ENCODE results near the gene MAPT.
"Not testable (repeated sequence)": the region's sequence is repeated elsewhere in the genome, so short reads cannot be mapped to it uniquely, and the experiment has no call there.

The MAPT gene

DNA sequence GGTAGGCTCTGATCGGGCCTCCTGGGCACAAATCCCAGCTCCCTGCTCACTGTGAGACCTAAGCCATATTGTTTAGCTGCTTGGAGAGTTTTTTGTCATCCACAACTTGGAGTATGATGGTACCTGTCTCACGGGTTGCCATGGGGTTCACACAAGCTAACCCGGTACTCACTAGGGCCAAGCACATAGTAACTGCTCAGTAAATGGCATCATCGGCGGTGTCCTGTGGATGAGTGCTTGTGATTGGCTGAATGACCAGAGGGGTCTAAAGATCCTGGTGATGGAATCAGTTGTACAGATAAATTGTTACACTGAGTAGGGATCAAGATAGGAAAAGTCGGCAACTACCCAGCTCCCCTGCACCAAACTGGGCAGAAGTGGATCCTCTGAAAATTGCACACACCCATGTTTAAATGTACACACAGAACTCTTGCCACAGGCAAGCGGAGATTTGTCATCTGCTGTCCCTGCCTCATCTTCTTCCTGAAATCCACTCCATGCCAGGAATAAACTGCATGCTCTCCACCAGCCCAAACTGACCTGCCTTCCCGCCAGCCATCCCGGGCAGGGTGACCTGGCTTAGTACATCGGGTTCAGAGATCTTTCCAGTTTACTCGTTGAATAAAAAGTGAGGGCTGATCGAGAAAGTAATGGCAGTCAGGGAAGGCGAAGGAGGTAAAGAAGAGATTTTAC, 6.5 kb downstream of the MAPT start:
- DNase-seq (ENCODE audit: low read depth in 2 of 2) = no peak

- no peak for DNase-seq (ENCODE audit: low read depth in 2 of 2)
Observed at GRCh38 chr17:45902892-45903346, 8.6 kb downstream of the MAPT start.

GRCh38 chr17:45904866-45905265, 10.5 kb downstream of the MAPT start:
- DNase-seq (ENCODE audit: low read depth in 2 of 2) = no peak

GRCh38 chr17:45905814-45906213, 11.5 kb downstream of the MAPT start:
- no peak for DNase-seq (ENCODE audit: low read depth in 2 of 2)

DNA sequence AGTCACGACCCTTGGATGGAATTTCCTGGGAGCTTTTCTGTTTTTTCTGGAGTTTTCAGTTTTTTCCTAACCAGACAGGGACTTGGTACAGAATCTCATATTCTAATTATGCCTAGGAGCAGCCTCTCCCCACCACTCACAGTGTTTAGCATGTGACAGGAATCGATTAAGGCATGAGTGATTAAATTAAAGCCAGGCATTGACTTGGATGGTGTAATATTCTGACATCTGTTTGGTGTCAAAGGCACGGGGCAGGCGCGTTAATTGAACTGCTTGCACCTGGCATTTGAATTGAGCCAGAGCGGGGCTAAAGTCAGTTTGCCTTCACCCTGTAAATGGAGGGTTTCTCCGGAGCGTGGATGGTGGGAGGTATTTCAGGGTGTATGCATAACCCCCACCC, 11.9 kb downstream of the MAPT start:
- DNase-seq (ENCODE audit: low read depth in 2 of 2) = no peak

DNA sequence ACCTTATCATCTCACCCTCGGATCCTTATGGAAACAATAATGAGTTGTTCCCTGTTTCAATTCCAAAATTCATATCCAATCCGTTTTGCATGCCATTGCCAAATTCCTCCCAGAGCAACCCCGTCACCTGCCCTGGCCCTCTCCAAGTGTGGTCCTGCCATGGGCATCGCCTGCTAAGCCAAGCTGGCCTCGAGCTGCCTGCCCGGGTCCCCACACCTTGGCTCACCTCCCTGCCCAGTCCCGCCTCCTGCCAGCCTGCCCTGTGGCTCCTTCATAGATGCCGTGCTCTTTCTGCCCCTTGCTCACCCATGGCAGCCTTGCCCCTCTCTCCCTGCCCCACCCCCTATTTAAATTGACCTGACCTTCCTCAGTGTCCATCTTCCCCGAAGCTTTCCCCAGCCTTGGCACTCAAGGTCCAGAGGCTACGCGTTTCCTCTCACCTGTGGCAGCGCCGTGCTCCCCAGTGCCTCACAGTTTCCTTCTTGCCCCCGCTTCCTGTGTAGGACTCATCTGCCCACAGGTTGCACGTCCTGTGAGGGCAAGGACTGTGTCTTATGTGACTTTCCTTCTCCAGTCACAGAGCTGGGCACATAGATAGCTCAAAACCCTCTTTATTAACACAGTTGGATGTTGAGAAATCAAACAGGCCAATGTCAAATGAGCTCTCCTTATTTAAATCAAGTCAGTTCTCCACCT, 12.7 kb downstream of the MAPT start:
- DNase-seq (ENCODE audit: low read depth in 2 of 2) = peak in 1 of 2 donors; percentile 39

- no peak for DNase-seq (ENCODE audit: low read depth in 2 of 2)
Observed at GRCh38 chr17:45907750-45908395, 13.5 kb downstream of the MAPT start.

- no peak for DNase-seq (ENCODE audit: low read depth in 2 of 2)
Observed at GRCh38 chr17:45908460-45908859, 14.1 kb downstream of the MAPT start.

- DNase-seq (ENCODE audit: low read depth in 2 of 2) = no peak
Observed at GRCh38 chr17:45908935-45909334, 14.6 kb downstream of the MAPT start.

DNA sequence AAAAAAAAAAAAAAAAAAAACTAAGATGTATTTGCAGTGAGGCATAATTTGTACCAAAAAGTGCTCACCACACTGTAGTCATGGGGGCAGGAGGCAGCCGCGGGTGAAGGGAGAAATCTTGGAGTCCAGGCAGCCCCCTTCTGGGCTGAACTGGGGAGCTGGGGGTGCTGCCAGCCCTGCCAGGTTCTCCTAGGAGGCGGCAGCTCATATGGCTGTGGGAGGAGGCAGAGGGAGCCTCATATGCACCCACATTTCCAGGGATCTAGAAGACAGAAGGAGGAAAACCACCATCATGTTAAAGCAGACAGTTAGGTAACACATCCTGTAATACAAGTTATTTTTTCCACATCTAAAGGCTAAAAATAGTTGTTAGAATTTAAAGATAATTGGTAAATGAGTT, 16.3 kb downstream of the MAPT start:
- no peak for DNase-seq (ENCODE audit: low read depth in 2 of 2)

DNA sequence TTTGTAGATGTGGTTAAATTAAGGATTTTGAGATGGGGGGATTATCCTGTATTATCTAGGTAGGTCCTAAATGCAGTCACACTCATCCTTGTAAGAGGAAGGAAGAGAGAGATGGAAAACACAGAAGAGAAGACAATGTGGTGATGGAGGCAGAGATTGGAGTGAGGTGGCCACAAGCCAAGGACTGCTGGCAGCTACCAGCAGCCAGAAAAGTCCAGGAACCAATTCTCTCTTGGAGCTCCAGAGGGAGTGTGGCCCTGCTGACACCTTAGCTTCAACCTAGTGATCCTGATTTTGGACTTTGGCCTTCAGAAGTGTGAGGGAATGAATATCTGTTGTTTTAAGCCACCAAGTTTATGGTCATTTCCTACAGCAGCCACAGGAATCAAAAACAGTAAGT, 18.0 kb downstream of the MAPT start:
- DNase-seq (ENCODE audit: low read depth in 2 of 2) = no peak

- DNase-seq (ENCODE audit: low read depth in 2 of 2) = not testable (repeated sequence)
Observed at GRCh38 chr17:45913030-45913429, 18.7 kb downstream of the MAPT start.

DNA sequence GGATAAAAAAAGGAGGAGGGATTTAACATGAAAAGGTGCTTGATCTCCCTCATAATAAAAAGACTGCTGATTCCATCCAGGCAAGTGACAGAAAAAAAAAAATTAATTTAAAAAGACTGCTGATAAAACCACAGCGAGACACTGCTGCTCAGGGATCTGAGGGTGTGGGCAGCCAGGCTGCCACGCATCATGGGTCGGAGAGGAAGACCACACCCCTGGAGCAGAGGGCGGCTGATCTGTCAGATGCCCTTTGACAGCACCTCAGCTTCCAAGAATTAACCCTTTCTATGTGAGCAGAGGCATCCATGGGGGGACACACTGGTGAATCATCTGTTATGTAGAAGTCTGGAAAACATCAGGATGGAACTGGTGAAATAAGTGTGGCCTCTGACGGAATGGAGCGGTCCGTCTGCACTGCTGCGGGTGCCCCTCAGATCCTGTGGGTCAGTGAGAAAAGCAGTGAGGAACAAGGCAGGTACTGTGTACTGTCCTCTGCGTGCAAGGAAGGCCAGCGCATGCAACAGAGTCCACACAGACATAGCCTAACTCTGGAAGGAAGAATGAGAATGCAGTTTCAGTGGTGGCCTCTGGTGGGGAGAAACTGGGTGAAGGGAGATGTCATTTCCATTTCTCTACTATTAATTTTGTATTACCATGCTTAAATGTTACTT, 19.8 kb downstream of the MAPT start:
- no peak for DNase-seq (ENCODE audit: low read depth in 2 of 2)

DNA sequence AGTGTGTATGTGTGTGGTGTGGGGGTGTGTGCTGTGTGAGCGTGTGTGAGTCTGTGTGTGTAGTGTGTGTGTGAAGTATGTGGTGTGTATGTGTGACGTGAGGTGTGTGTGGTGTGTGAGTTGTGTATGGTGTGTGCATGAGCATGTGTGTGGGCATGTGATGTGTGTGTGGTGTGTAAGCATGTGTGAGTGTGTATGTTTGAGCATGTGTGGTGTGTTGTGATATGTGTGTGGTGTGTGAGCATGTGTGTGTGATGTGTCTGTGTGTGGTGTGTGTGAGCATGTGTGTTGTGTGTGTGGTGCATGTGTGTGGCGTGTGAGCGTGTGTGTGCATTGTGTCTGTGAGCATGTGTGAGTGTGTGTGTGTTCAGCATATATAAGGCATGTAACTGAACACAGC, 20.9 kb downstream of the MAPT start:
- DNase-seq (ENCODE audit: low read depth in 2 of 2) = no peak

- DNase-seq (ENCODE audit: low read depth in 2 of 2) = no peak
Observed at GRCh38 chr17:45917081-45917480, 22.7 kb downstream of the MAPT start.

DNA sequence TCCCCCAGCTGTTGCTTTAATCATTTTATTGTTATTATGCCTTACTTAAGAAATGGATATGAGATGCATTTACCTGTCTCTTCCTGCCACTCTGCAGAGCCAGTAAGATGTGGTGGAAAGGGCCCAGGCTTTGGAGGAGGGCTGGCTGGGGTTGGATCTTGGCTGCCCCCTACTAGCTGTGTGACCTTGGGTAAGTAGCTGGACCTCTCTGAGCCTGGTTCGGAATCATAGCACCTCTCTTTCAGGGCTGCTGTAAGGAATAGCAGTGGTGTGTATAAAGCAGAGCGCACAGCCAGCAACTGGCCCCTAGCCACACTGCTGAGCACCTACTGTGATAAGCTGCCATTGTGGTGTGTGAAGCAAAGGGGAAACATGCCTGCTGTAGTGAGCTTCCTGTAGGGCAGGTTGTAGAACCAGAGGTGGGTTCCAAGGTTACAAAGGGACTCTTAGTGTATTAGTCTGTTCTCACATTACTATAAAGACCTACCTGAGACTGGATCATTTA, 23.9 kb downstream of the MAPT start:
- DNase-seq (ENCODE audit: low read depth in 2 of 2) = no peak

GRCh38 chr17:45919136-45919535, 24.8 kb downstream of the MAPT start:
- DNase-seq (ENCODE audit: low read depth in 2 of 2) = no peak

DNA sequence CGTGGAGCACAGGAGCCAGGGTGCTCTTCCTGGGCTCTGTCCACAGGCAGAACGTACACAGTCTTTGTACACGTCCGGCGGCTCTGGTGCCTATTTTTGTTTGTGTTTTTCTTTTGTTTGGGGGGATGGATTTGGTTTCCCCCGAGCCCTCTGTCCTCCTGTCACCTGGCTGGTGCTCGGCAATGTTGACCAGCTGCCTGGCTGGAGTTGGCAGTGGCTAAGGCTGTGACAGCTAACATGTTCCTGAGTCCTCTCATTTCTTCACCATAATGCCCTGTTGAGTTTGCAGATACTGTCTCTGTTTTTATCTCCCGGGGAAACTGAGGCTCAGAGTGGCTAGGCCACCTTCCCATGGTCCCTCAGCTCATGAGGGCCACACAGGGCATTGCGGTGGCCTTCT, 25.7 kb downstream of the MAPT start:
- no peak for DNase-seq (ENCODE audit: low read depth in 2 of 2)

DNA sequence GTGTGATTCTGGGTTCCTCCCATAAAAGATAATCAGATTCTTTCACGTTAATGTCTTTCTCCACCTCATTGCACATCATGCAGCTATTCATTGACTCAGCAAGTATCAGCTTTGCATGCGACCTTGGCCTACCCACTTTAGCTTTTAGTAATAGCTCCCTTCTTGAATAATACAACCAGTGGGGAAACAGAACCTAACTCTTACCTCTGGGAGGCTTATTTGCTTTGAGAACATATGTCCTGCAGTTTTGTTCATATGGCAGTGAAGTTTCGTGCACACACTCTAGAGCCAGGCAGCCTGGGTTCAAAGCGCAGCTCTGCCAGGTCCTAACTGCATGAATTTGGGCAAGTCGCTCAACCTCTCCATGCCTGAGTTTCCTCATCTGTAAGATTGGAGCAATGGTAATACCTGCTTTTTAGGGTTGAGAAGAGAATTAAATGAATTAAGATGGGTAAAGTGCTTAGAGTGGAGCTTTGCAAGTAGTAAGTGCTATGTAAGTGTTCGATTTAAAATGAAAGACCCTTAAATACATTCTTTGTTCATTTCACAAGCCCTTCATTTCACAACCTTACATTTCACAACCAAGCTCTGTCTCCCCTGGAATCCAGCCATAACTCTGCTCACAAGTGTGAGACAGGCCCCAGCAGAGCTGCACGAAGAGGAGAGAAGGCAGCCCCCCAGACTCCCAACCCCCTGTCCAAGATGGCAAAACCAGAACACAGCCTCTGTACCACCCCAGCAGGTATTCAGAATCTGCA, 29.3 kb downstream of the MAPT start:
- no peak for DNase-seq (ENCODE audit: low read depth in 2 of 2)

DNA sequence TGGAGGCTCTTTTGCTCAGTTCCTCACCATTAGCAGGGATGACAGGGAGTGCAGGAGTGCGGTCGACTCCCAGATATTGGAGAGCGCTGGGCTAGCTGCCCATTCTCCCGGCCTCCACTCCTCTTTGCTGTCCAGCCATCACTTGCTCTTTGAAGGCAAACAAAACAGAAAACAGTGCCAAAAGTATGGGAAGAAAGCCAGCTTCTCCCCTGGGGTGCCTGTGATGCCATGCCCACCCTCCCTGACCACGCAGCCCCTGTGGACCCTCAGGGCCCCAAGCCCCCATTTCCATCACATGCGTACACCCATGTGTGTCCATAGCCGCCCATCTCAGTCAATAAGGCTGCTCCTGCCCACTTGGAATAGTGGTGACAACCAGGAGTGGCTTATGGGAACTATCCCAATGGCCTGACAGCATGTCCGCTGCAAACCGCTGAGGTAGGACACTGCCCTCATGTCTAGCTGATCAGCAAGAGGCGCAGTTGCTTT, 30.0 kb downstream of the MAPT start:
- DNase-seq (ENCODE audit: low read depth in 2 of 2) = no peak

DNA sequence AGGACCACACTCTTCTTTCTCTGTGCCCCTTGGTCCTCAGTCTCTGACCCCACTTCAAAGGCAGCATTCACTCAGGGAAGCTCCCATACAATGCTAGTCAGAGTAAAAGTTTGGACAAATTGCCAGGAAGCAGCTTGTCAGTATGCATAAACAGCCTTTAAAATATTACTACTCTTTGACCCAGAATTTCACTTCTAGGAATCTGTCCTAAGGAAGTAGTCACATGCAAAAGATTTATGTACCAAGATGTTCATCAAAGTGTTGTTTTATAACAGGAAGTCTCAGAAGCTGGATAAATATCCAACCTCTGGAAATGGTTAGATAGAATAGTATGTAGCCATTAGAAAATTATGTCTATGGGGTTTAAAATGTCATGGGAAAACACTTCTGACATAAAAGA, 31.0 kb downstream of the MAPT start:
- DNase-seq (ENCODE audit: low read depth in 2 of 2) = no peak
